ENCODE data around the gene ACTN1.

Gene ACTN1

GRCh38 chr14:68824207-68824516 is 154.9 kb downstream of the ACTN1 start:
- Histone ChIP-seq H3K9me3 (ENCODE audit: control insufficient read depth, insufficient read depth, low read depth, low read length) (no peaks in the 10 kb centered on the region), H3K27ac (ENCODE audit: extremely low read depth, low read depth, low read length) (no peak overlapping the region), H3K4me3 (ENCODE audit: low read depth, low read length) (no peak overlapping the region), H3K4me1 (ENCODE audit: control insufficient read depth, insufficient read depth, low read length) (peaks cover 5% of the 10 kb centered on the region; the same call in 1 of the 2 replicates), H3K36me3 (ENCODE audit: control insufficient read depth in 2 of 2, insufficient read depth in 1 of 2, low read length in 2 of 2) (no peaks in the 10 kb centered on the region)
- TF ChIP-seq ZNF707 (tag by site-specific recombination; IDR thresholded peaks at IDR 0.05) (no peak), ZNF791 (tag by site-specific recombination; IDR thresholded peaks at IDR 0.05) (no peak), ZNF585B (tag by site-specific recombination; IDR thresholded peaks at IDR 0.05) (no peak), SETDB1 (IDR thresholded peaks at IDR 0.05; ENCODE audit: insufficient read length, low read length) (no peak), ZNF394 (tag by site-specific recombination; IDR thresholded peaks at IDR 0.05; ENCODE audit: borderline replicate concordance) (no peak), ZNF274 (IDR thresholded peaks at IDR 0.05; ENCODE audit: low read length) (no peak), ZNF274 (tag by site-specific recombination; IDR thresholded peaks at IDR 0.05; ENCODE audit: borderline replicate concordance) (no peak), PATZ1 (tag by site-specific recombination; IDR thresholded peaks at IDR 0.05) (no peak), HOXD13 (CRISPR knock-in tag; IDR thresholded peaks at IDR 0.05; ENCODE audit: borderline replicate concordance) (no peak), ZBTB8A (tag by site-specific recombination; IDR thresholded peaks at IDR 0.05) (no peak), ZNF404 (tag by site-specific recombination; IDR thresholded peaks at IDR 0.05) (no peak), ZNF184 (tag by site-specific recombination; IDR thresholded peaks at IDR 0.05) (no peak), ZNF114 (tag by site-specific recombination; IDR thresholded peaks at IDR 0.05) (no peak), HOXC10 (CRISPR knock-in tag; IDR thresholded peaks at IDR 0.05) (no peak), BCL6B (tag by site-specific recombination; IDR thresholded peaks at IDR 0.05) (no peak), ZNF776 (tag by site-specific recombination; IDR thresholded peaks at IDR 0.05; ENCODE audit: borderline replicate concordance) (no peak), REPIN1 (tag by site-specific recombination; IDR thresholded peaks at IDR 0.05; ENCODE audit: low read depth) (no peak), GFI1B (tag by site-specific recombination; IDR thresholded peaks at IDR 0.05) (no peak)
- ChIA-PET CTCF (interaction anchor here (0.6 to 8.3 kb wide), 8 partner anchors 7 to 692 kb away, joined by 3 to 45 read pairs (median 6); no protein-coding TSS in a partner anchor), POLR2A (no interaction called here)
